K562 treated with DMSO at 1 percent for 48 hours (cell line): ENCODE measurements around the gene ELN. TPM values are rescaled to one million over a fixed set of nuclear protein-coding genes. Genes with fewer than 3 reads are reported as not detected.

Experiments used
- total RNA-seq: library from RNA; unstranded; fragments of 300-600 nt; gene quantifications from 2 replicates; pipeline ENCODE4 v1.2.3, GENCODE V29; 2022; ENCODE audit warnings: low replicate concordance; ENCODE audit errors: extremely low read depth

The ELN gene
- not detected in 2 replicates for total RNA-seq

GRCh38 chr7:74027683-74028320 lies at the start of gene ELN:
Gene ELN (plus strand): TSS chr7:74028173. CDS start chr7:74028188, 15 bp downstream.

GRCh38 chr7:74083117-74083876 lies 55.3 kb downstream of the ELN start, which contains the start of gene LIMK1:
Gene LIMK1 (plus strand): TSS chr7:74083804. CDS start chr7:74083991, 187 bp downstream.

Other genes with a start within 250 kb of the ELN start
- gene CLDN4, start 197.2 kb upstream of the ELN start, total RNA-seq = not detected in 2 replicates
- gene METTL27, start 185.7 kb upstream of the ELN start, total RNA-seq = not detected in 2 replicates
- gene TMEM270, start 167.0 kb upstream of the ELN start, total RNA-seq = not detected in 2 replicates
- gene LIMK1, start 55.6 kb downstream of the ELN start, total RNA-seq = not detected in 2 replicates
- gene EIF4H, start 146.2 kb downstream of the ELN start, total RNA-seq = 358 and 526 TPM in 2 replicates
- gene LAT2, start 181.8 kb downstream of the ELN start, total RNA-seq = not detected in 2 replicates
- gene RFC2, start 226.2 kb downstream of the ELN start, total RNA-seq = not detected in 2 replicates